HG03521 (cell line): ENCODE data around the gene TUBG2.
"Not testable (repeated sequence)": the region's sequence is repeated elsewhere in the genome, so short reads cannot be mapped to it uniquely, and the experiment has no call there.

Experiments
- ATAC-seq: cut with Tn5 transposase; IDR thresholded peaks from one replicate; pipeline ENCODE4 v1.9.1; 2021; ENCODE audit warnings: mild to moderate bottlenecking, moderate library complexity; ENCODE audit not compliant: unreplicated experiment

The TUBG2 gene

DNA sequence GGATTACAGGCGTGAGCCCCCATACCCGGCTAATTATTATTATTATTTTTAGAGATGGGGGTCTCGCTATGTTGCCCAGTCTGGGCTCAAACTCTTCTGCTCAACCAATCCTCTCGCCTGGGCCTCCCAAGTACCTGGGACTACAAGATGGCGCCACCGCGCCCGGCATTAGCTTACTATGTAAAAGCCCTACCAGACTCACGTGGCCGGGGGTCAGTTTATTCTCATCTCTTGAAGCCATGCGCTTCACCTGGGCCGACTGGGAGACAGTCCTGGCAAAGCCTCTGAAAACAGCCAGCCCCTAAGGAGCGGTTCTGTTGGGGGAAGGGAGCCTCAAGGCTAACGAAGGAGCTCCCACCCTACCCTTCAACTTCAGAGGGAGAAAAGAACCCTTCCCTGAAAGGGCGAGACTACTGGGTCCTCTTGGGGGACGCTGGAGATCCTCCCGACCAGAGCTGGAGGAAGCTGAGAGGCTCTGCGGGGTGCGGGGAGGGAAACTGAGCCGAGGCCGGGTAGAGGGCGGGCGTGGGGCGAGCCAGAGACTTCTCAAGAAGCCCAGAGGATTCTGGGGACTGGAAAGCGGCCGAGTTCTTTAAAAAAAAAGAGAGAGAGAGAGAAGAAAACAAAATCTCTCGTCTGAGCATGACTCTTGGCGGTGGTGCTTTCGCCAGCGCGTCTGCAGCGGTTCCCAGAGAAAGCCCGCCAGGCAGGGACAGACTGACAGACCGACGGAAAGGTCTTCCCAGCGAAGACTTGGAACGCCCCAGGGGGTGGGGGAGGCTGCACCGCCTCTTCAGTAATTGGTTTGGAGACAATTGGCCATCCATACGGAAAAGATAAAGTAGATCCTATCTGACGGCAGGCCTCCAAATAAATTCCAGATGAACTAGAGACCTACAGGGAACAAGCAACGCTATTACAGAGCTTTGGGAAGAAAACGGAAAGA, 5.6 kb upstream of the TUBG2 start:
- no peak for ATAC-seq

- ATAC-seq: no peak
These were observed 3.6 kb upstream of the TUBG2 start for GRCh38 chr17:42655528-42655927.

DNA sequence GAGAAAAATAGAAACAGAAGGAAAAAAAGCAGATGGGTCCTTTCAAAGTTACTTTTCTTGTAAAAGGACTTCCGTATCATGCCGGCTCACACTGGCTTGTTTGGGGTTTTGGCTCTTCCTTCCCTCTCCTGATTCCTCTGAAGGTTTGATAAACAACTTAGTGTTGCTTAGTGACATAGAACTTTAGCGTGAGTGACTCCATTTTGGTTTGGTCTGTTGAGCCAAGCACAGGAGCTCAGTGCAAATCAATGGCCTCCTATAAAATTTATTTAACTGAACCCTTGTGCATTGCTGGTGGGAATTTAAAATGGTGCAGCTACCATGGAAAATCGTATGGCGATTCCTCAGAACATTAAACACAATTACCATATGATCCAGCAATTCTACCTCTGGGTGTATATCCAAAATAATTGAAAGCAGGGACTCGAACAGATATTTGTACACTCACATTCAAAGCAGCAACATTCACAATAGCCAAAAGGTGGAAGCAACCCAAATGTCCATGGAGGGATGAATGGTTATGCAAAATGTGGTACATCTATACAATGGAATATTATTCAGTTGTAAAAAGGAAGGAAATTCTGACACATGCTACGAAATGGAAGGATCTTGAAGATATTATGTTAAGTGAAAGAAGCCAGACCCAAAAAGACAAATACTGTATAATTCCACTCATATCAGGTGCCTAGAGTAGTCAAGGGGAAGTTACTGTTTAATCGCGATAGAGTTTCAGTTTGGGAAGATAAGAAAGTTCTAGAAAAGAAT, 1.1 kb upstream of the TUBG2 start:
- ATAC-seq: no peak

- ATAC-seq: not testable (repeated sequence)
These were observed 819 bp downstream of the TUBG2 start for GRCh38 chr17:42659932-42660274.

DNA sequence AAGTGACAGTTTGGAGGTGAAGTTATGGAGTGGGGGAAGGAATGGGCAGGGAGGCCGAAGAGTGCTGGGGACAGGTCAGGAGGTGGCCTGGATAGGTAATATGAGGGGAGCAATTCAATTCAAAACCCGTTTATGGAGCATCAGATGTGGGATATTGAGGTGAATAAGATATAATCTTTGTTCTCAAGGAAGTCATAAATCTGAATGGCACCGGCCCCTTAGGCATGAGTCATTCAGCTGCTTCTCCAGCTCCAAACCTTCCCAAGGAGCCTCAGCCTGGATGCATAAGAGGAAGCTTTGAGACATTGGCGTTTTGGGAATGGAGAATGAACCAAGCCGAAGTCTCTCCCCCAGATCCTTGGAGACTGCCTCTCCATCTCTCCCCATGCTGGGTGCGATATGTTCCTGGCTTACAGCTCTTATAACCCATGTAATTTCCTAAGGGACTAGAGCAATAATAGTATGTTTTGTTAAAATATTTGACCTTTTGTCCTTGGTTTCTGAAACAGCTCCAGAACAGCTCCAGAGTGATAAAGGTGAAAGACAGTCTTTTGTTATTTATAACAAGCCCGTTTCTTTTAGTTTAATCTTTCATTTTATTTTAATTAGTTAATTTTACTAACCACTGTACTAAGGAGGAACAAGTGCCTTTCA, 1.7 kb downstream of the TUBG2 start:
- no peak for ATAC-seq

- no peak for ATAC-seq
These were observed 6.5 kb downstream of the TUBG2 start for GRCh38 chr17:42665581-42666001.

DNA sequence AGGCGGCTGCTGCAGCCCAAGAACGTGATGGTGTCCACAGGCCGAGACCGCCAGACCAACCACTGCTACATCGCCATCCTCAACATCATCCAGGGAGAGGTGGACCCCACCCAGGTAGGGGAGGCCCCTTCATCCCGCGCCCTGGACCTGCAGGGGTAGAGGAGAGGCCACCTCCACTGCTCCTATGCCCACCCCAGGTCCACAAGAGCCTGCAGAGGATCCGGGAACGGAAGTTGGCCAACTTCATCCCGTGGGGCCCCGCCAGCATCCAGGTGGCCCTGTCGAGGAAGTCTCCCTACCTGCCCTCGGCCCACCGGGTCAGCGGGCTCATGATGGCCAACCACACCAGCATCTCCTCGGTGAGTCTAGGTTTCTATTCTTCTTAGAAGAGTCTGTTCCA, 7.0 kb downstream of the TUBG2 start:
- not testable (repeated sequence) for ATAC-seq

- ATAC-seq: no peak
These were observed 8.2 kb downstream of the TUBG2 start for GRCh38 chr17:42667088-42667951.

GRCh38 chr17:42669705-42669976, 10.6 kb downstream of the TUBG2 start:
- ATAC-seq: no peak

DNA sequence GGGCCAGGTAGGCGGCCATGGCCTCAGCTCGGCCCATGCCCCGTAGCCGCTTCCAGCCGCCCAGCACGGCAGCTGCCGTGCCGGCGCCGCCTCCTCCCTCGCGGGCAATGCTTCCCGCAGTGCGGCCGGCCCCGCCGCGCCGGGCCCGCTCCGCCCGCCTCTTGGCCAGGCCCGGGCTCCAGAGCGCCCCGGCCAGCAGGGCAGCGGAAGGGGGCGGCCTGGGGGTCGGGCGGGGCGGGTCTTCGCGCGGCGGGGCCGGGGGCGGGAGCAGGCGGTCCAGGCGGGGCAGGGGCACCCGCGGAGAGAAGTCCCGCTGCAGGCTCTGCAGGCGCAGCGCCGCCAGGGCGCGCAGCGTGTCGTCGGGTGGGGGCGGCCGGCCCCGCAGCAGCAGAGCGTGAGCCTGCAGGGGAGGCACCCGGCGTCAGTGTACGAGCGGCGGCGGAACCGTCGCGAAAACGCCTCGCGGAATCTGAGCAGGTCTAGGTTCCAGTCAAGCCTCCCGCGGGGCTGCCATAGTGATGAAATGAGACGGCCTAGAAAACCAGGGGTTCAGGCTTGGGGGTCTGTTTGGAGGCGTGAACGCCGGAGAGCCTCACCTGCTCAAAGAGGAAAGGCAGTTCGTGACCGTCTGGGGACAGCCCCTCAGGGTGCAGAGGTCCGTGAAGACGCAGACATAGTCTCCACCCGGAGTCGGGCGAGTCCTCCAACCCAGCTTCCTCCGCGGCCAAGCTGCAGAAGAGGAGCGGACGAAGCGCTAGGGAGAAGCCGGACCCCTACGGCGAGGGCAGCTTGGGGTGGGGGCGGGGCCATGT, 11.1 kb downstream of the TUBG2 start:
- no peak for ATAC-seq

GRCh38 chr17:42670789-42671657, 11.9 kb downstream of the TUBG2 start:
- ATAC-seq: no peak

- no peak for ATAC-seq
These were observed 13.0 kb downstream of the TUBG2 start for GRCh38 chr17:42672038-42672437.

DNA sequence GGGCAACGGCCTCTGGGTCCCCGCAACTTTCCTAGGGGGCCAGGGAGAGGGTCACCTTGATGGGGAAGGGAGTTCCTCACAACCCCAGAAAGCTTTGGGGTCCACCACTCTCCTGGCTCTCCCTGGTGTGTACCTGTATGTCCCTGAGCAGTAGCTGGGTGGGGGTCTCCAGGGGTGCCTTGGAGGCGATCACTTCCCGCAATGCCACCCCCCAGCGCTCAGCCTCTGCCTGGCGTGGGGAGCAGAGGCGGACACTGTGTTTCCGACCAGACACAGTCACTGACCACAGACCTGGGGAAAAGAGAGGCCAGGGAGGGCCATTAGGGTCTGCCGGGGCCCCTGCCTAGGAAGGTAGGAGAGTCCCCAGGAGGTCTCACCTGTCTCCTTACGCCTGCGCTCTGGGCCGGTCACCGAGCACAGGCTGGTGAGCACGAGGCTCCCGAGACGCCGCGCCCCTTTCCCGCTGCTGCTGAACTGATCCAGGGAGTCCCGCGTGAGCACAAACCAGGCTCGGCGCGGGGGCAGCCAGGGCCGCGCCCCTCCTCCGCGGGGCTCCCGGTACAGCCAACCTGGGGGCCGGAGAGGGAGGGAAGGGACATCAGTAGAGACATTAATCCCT, 14.3 kb downstream of the TUBG2 start:
- no peak for ATAC-seq

GRCh38 chr17:42673885-42674754, 15.0 kb downstream of the TUBG2 start:
- ATAC-seq: no peak

DNA sequence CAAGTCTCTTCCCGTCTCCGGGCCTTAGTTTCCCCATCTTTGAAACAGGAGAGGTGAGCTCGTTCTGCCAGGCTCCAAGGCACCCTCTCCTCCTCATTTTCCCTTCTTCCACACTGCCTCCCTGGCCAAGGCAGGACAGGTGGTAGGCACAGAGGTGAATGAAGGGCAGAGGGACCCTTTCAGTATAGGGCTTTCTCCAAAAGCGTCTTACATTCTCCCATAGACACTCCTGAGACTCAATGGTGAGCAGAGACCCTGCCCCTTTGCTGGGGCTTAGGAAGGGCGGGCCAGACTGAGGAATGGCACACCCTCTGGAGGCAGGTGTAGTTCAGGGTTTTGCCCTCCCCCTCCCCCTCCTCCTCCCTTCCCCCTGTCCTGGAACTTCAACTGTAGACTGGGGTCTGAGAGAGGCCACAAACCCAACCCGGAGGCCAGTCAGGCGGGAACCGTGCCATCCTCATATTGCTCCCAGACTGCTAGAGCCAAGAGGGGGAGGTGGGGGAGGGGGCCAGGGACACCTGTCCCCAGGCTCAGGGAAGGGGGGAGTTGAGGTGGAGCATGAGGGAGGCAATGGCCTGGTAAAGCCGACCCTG, 15.8 kb downstream of the TUBG2 start:
- no peak for ATAC-seq

DNA sequence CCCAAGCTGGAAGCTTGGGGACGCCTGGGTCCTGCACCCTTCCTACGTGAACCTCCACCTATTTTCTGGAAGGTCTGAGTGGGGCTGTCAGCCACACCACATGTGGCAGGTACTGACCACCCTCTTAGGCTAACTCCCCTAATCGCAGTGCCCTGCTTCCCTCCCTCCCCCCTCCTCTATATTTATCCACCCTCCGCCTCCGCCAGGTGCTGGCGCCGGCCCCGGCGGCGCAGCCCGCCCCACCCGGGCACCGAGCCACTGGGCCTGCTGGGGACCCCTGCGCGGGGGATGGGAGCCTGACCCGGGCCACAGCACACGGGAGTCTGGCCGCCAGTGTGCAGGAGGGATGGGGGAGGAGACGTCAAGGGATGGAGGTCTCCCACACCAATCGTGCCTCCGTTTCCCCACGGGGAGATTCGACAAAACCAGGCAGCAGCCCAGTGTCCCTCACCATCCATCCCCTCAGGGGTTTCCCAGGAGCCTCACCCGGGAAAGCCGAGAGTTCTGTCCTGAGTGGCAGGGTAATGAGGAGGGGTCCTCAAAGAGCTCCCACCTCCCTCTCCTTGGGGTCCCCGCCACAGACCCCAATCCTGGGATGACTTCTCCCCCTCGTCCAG, 16.4 kb downstream of the TUBG2 start:
- ATAC-seq: no peak

GRCh38 chr17:42675965-42676423, 16.9 kb downstream of the TUBG2 start:
- no peak for ATAC-seq
